HT-29 (cell line): Measurements from ENCODE around the gene TBC1D20. TPM values are rescaled to one million over a fixed set of nuclear protein-coding genes. Genes with fewer than 3 reads are reported as not detected.
A peak's percentile ranks its signal among the peaks of the same experiment; 100 is the strongest.
"Not testable (repeated sequence)": the region's sequence is repeated elsewhere in the genome, so short reads cannot be mapped to it uniquely, and the experiment has no call there.

Source experiments
- DNase-seq: peaks from one replicate; pipeline ENCODE4 v3.0.0-alpha.2; 2015; ENCODE audit warnings: low spot score
- total RNA-seq: library from RNA; depleted of rRNA; stranded (reverse); fragments of >200 nt; shearing (Covaris generic); gene quantifications from 2 replicates; pipeline ENCODE4 v1.2.3, GENCODE V29; 2014

Gene TBC1D20
- total RNA-seq, 1 experiment from 2014 or later = 19.5 TPM

DNA sequence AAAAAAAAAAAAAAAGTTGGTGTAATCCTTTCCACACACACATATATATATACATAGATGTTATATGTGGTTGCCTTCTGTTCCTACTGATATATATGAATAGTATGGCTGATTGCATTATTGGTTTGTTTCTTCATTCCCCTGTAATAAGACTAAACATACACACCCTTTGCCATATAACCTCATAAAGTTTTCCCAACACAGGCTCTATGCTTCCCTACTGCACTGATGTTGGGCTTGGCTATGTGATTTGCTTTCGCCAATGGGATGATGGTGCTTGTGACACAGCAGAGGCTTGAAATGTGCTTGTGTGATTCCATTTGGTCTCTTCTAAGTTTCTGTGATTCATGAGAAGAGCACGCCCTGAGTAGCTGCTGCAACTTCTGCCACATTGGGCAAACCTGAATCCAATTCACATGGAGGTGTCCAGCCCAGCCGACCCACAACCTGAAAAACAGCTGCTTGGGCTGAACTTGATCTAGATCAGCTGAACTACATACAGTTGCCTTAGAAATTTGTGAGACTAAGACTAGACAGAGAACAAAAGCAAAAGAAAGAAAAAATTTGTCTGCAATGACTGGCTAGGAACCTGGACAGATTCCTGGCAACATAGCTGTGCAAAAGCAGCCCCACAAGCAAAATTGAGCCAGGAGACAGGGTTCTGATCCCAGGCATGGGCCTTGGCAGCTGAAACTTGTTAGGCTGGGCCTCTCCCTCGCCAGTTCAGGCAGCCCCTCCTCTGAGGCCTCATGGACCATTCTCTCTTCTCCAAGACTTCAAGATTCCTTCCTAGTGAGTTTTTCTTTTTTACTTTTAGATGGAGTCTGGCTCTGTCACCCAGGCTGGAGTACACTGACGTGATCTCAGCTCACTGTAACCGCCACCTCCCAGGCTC lies 13.4 kb upstream of the TBC1D20 start:
- DNase-seq = no peak

- no peak for DNase-seq
Measured at GRCh38 chr20:474581-474980, 12.2 kb upstream of the TBC1D20 start.

DNA sequence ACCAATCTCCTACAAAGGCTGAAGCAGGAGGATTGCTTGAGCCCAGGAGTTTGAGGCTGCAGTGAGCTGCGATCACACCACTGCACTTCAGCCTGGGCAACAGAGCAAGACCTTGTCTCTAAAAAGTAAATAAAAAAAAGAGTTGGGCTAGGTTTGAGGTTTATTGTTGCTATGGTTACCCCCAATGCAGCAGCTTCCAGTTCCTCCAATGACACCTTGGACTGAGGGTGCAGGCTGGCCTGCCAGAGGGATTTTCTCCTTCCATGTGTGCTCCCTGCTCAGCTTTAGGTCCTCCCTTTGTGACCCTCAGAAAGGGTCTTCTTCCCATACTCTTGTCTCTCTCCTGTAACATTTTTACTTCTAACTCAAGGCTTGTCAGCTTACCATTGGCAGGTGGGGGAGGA lies 10.6 kb upstream of the TBC1D20 start:
- no peak for DNase-seq

DNA sequence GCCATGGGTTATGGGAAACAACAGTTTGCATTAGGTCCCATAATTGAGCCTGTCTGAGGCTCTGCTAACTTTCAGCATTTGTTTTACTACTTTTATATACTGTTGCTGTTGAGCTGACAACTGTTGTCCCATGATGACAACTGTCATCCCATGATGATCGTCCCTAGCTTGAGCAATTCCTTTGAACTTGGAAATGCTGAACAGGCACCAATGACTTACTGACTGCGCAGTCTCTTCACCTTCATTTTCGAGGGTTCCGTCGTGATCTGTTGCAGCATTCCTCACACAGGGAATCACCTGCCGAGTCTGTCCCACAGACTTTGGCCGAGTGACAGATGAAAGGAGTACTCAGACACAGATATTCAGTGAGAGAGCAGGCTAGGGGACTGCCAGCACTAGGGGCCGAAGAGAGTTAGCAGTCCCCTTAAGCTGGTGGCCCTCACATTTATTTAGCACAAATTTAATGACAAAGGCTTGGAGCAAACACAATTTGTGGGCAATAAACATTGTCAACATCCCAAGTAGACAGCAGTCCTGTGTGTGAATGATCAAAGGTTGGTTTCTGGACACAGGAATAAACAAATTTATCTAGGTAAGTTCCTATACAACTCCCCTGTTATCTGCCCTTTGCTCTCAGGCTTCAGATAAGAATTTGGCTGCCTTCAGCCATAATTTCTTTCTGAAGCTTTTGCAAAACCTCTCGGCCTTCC lies 10.0 kb upstream of the TBC1D20 start:
- no peak for DNase-seq

- DNase-seq = no peak
Measured at GRCh38 chr20:469746-470490, 7.6 kb upstream of the TBC1D20 start.

DNA sequence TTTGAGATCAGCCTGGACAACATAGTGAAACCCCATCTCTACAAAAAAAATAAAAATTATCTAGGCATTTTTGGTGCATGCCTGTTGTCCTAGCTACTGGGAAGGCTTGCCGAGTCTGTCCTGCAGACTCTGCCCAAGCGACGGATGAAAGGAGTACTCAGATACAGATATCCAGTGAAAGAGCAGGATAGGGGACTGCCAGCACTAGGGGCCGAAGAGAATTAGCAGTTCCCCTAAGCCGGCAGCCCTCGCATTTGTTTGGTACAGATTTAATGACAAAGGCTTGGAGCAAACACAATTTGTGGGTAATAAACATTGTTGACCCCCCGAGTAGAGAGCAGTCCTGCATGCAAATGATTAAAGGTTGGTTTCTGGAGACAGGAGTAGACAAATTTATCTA lies 5.4 kb upstream of the TBC1D20 start:
- DNase-seq = no peak

DNA sequence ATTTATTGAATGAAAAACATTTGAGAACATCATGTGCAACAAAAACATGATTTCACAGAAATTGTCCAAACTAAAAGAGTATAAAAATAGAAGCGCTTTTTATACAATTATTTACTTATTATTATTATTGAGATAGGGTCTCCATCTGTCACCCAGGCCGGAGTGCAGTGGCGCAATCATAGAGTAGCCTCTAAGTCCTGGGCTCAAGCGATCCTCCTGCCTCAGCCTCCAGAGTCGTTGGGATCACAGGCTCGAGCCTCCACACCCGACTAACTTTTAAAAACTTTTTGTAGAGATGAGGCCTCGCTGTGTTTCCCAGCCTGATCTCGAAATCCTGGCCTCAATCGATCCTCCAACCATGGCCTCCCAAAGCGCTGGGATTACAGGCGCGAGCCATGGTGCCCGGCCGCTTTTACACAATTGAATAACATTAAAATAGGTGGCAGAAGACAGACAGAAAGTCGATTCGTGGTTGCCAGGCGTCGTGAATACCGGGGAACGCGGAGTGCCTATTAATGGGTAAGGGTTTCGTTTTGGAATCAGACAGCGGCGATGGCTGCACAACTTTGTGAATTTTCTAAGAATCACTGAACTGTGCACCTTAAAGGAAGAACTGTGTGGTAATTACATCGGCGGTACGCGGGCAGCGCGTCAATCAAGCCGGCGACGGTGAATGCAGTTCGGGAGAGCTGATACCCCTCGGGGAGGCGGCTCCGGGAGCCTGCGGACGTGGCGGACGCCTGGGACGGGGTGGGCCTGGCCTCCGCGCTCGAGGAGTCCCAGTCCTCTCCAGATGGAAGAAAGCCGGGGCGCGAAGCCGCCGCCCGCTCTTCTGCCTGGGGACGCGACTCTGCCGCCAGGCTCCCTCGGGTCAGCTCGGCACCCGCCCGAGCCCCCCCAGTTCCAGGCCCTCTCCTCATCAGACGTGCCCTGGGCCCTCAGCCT lies 807 bp downstream of the TBC1D20 start:
- DNase-seq = peak; percentile 52

- no peak for DNase-seq
Measured at GRCh38 chr20:460707-461106, 1.6 kb downstream of the TBC1D20 start.

DNA sequence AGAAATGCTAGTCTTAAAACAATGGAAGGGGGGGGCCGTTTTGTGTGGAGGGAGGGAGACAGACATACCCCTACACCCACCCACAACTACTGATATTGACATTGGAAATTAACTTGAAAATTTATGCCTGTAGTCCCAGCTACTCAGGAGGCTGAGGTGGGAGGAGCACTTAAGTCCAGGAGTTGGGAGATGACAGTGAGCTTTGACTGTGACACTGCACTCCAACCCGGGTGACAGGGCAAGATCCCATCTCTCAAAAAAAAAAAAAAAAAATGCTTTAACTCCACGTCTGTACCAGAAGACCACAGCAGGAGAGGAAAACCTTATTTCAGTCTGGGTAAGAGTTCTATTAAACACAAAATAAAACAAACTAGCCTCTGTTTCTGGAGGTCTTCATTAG lies 2.2 kb downstream of the TBC1D20 start:
- no peak for DNase-seq

GRCh38 chr20:458776-459175 lies 3.6 kb downstream of the TBC1D20 start:
- DNase-seq = no peak

DNA sequence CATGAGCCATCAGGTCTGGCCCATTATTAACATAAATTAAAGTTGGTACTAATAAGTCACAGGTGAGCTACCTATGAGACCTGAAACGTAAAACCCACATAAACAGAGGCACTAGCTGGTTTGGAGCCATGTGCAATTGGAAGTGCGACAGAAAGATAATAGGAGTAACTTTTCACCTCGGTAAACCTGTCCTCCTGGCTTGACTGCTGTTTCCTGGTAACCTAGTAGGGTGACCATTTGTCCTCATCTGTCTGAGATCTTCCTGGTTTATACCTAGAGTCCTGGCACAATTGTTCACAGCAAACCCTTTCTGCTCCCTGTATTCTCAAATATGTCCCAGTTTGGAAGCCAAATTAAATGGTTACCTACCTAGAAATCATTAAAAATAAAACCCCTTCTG lies 7.4 kb downstream of the TBC1D20 start:
- DNase-seq = peak; percentile 48

GRCh38 chr20:452021-452420 lies 10.3 kb downstream of the TBC1D20 start:
- DNase-seq = not testable (repeated sequence)

DNA sequence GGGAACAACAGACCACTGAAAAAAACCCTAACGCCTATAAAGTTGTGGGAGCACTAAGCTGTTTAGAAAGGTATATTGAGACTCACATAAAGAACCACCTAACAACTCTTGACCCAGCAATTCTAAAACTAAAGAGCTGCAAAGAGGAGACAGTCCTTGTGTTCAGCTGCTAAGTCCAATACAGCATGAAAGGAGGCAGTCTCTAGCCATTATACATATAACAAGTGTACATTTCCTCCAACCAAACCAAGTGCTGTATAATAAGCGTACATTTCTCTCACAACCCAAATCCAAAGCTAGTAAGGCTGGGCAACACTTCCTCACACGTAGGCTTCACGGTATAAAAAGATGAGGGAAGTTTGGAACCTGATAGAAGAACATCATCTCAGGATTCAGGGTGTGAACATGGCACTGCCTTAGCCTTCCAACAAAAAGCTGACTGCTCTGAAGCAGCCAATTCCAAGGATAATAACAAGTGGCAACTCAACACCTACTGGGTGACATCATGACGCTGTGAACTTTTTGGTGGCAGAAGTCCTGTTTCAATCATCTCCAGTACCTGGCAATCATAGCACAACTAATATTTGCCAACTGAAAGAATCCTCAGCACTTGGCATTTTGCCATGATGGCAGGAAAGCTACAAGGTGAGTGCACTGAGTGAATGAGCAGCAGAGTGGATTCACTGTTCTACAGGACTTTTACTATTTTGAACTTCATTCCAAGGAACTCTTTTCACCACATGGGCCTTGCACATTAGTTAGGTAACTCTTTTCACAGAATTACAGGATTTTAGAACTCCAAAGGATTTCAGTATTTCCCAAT lies 16.6 kb downstream of the TBC1D20 start:
- no peak for DNase-seq

DNA sequence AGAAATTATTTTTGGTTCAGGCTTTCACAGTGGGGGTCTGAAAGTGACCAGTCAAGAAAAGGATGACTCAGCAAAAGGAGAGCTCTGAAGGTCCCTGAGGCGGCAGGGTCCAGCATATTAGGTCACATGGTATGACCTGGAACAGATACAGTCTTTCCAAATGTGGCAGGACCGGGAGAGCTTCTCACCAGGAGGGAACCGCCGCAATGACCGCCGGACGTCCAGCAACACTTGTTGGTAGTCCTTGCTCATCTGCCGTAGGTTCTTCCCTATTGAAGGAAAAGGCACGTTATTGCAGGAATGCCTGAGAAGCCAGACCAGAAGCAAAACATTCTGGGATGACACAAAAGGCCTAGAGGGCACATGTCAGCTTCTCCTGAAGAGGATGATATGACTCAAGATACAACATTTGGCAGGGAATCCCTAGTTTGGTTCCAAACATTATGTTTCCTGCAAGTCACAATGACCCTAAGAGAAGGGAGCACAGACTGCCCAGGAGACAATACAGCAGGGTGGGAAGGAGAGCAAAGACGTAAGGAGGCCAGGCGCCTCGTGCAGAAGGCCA lies 17.4 kb downstream of the TBC1D20 start:
- no peak for DNase-seq

DNA sequence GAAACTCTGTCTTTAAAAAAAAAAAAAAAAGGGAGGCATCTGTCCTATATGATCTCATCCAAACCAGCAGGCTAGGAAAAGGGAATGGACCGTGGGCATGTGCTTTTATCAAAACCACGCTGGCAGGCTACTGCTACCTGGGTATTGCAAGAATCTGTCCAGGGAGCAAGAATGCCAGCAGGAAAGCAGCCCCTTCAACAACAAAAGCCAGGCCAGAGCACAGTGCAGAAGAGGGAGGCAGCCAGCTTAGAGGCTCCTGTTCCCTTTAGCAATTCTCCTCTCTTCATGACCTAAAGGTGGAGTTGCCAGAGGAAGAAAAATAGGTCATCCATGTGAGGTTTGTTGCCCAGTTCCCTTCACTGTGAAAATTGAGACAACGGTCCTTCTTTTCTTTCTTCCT lies 18.2 kb downstream of the TBC1D20 start:
- DNase-seq = no peak

DNA sequence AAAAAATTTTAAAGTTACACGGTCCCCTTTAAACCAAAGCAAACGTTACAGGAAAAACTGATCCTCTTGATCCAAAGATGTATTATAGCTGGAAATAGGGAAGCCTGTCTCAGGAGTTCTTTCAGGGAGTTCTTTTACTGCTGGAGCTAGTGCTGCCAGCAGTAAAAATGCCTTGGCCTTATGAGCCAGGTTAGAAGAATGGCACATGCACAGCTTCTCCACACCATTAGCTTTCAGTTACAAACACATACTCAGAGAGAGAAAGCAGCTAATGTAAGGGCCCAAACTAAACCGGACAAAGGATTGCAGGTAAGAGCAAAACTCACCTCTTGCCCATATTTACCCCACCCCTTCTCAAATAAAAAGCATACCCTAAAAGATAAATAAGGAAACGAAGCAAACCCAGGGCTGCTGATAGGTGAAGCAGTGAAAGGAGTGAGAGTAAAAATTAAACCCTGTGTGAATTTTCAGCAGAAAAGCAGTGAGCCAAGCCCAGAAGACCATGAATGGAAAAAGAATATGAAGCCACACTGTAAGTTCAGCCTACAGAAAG lies 19.0 kb downstream of the TBC1D20 start:
- DNase-seq = no peak

DNA sequence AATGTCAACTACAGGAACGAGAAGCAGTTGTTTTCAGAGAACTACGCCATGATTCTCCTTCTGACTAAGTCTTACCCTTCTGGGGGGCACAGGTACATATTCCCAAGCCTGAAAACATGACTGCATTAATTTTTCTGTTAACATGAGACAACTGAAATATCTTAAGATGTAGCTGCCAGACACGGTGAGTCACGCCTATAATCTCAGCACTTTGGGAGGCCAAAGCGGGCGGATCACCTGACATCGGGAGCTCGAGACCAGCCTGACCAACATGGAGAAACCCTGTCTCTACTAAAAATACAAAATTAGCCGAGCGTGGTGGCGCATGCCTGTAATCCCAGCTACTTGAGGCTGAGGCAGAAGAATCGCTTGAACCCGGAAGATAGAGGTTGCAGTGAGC lies 21.7 kb downstream of the TBC1D20 start:
- DNase-seq = no peak

- DNase-seq = no peak
Measured at GRCh38 chr20:440148-440547, 22.2 kb downstream of the TBC1D20 start.
